ENCODE measurements around the gene ADTRP. TPM values are rescaled to one million over a fixed set of nuclear protein-coding genes. Genes with fewer than 3 reads are reported as not detected.

Gene ADTRP
- total and polyA plus RNA-seq, 2 of the 13 experiments (the other 11 are each of a cell fraction or from before 2014, with no cell fraction given): not detected

- TF ChIP-seq, protein P1, sequence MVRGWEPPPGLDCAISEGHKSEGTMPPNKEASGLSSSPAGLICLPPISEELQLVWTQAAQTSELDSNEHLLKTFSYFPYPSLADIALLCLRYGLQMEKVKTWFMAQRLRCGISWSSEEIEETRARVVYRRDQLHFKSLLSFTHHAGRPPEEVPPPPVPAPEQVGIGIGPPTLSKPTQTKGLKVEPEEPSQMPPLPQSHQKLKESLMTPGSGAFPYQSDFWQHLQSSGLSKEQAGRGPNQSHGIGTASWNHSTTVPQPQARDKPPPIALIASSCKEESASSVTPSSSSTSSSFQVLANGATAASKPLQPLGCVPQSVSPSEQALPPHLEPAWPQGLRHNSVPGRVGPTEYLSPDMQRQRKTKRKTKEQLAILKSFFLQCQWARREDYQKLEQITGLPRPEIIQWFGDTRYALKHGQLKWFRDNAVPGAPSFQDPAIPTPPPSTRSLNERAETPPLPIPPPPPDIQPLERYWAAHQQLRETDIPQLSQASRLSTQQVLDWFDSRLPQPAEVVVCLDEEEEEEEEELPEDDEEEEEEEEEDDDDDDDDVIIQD (CRISPR knock-in tag; IDR thresholded peaks at IDR 0.05; ENCODE audit: low read depth): no peak
- TF ChIP-seq ZSCAN31 (CRISPR knock-in tag; IDR thresholded peaks at IDR 0.05; ENCODE audit: low read depth) (no peak), ZBTB3 (CRISPR knock-in tag; IDR thresholded peaks at IDR 0.05; ENCODE audit: borderline replicate concordance, low read depth) (no peak)
Measured at GRCh38 chr6:11669696-11670095, 108.9 kb downstream of the ADTRP start (continued).

GRCh38 chr6:11668455-11668854 is 110.1 kb downstream of the ADTRP start:
- intact Hi-C loops (cut with micrococcal nuclease; ENCODE audit: unreplicated experiment): no loop called here
- ChIA-PET POLR2A (no interaction called here), CTCF (ENCODE audit: low intra/inter-chr PET ratio, low total read pairs) (no interaction called here)
- ATAC-seq (no peak), DNase-seq (ENCODE audit: low spot score) (no peak), FAIRE-seq (no peak)
- H4K20me1 ChIP-seq (ENCODE audit: insufficient read depth, low read length): no peaks in the 10 kb centered on the region
- in situ Hi-C loops (cut with HindIII; ENCODE audit: extremely low pct_ligation_motif_present, low pct_unique_long_range_greater_than_20kb): loop anchor here (25.0 kb wide), 1 partner anchor 944 kb away; no protein-coding TSS in a partner anchor
- no peak overlapping the region for H3K4me3 ChIP-seq (replicated peaks in 1 of 3; ENCODE audit: insufficient read depth in 1 of 3, low read depth in 2 of 3, low read length in 3 of 3)
- 0 out of 2 replicates have a peak, but pooled peaks cover 4% of the 10 kb centered on the region for H3K9me3 ChIP-seq (ENCODE audit: low read length)
- no peaks in the 10 kb centered on the region for H3K27me3 ChIP-seq (ENCODE audit: control insufficient read depth in 1 of 2, insufficient read depth in 2 of 2, low read length in 2 of 2)
- H3K4me1 ChIP-seq (ENCODE audit: insufficient read depth, low read length): 0 out of 2 replicates have a peak, but pooled peaks cover 7% of the 10 kb centered on the region
- H3K4me2 ChIP-seq (ENCODE audit: low read depth, low read length): no peak overlapping the region
- TF ChIP-seq IRF2 (CRISPR knock-in tag; IDR thresholded peaks at IDR 0.05) (no peak), SIX4 (CRISPR knock-in tag; IDR thresholded peaks at IDR 0.05) (no peak), SPEN (CRISPR knock-in tag; IDR thresholded peaks at IDR 0.05; ENCODE audit: low read depth) (no peak), LCORL (IDR thresholded peaks at IDR 0.05) (no peak), LCORL (CRISPR knock-in tag; IDR thresholded peaks at IDR 0.05) (no peak), KDM1A (CRISPR knock-in tag; IDR thresholded peaks at IDR 0.05) (no peak), HDAC1 (CRISPR knock-in tag; IDR thresholded peaks at IDR 0.05) (no peak), U2AF2 (IDR thresholded peaks at IDR 0.05; ENCODE audit: low read depth, low read length) (no peak), ZNF616 (CRISPR knock-in tag; IDR thresholded peaks at IDR 0.05; ENCODE audit: low read depth) (no peak), MZF1 (CRISPR knock-in tag; IDR thresholded peaks at IDR 0.05; ENCODE audit: borderline replicate concordance) (no peak), ZNF12 (CRISPR knock-in tag; IDR thresholded peaks at IDR 0.05) (no peak), ZKSCAN1 (IDR thresholded peaks at IDR 0.05; ENCODE audit: low read length) (no peak), ZNF660 (CRISPR knock-in tag; IDR thresholded peaks at IDR 0.05; ENCODE audit: borderline replicate concordance, low read depth) (no peak), THAP11 (CRISPR knock-in tag; IDR thresholded peaks at IDR 0.05) (no peak), SALL2 (CRISPR knock-in tag; IDR thresholded peaks at IDR 0.05) (no peak), MBD4 (IDR thresholded peaks at IDR 0.05; ENCODE audit: borderline replicate concordance, low read length) (no peak)
- TF ChIP-seq, protein P2, sequence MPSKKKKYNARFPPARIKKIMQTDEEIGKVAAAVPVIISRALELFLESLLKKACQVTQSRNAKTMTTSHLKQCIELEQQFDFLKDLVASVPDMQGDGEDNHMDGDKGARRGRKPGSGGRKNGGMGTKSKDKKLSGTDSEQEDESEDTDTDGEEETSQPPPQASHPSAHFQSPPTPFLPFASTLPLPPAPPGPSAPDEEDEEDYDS (CRISPR knock-in tag; IDR thresholded peaks at IDR 0.05): no peak
- TF ChIP-seq, protein P3, sequence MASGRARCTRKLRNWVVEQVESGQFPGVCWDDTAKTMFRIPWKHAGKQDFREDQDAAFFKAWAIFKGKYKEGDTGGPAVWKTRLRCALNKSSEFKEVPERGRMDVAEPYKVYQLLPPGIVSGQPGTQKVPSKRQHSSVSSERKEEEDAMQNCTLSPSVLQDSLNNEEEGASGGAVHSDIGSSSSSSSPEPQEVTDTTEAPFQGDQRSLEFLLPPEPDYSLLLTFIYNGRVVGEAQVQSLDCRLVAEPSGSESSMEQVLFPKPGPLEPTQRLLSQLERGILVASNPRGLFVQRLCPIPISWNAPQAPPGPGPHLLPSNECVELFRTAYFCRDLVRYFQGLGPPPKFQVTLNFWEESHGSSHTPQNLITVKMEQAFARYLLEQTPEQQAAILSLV (CRISPR knock-in tag; IDR thresholded peaks at IDR 0.05; ENCODE audit: borderline replicate concordance): no peak
- TF ChIP-seq, protein P4, sequence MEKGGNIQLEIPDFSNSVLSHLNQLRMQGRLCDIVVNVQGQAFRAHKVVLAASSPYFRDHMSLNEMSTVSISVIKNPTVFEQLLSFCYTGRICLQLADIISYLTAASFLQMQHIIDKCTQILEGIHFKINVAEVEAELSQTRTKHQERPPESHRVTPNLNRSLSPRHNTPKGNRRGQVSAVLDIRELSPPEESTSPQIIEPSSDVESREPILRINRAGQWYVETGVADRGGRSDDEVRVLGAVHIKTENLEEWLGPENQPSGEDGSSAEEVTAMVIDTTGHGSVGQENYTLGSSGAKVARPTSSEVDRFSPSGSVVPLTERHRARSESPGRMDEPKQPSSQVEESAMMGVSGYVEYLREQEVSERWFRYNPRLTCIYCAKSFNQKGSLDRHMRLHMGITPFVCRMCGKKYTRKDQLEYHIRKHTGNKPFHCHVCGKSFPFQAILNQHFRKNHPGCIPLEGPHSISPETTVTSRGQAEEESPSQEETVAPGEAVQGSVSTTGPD (CRISPR knock-in tag; IDR thresholded peaks at IDR 0.05): no peak
- H2AFZ ChIP-seq (ENCODE audit: low read length): no peak overlapping the region
- H3K27ac ChIP-seq (ENCODE audit: extremely low read length, insufficient read depth, low read length): no peak overlapping the region
- no peaks in the 10 kb centered on the region for H3K79me2 ChIP-seq (ENCODE audit: insufficient read depth, low read length)
- BruUV-seq (replicated peaks): no TSS peak
- no peak overlapping the region for H3K9ac ChIP-seq (ENCODE audit: insufficient read depth, low read depth, low read length)
- WGBS (ENCODE audit: low lambda C conversion rate): 16% methylated on average over 4 of the region's 4 CpGs
- no peaks in the 10 kb centered on the region for H3K36me3 ChIP-seq (replicated peaks in 1 of 2; ENCODE audit: control insufficient read depth in 1 of 2, insufficient read depth in 2 of 2, low read length in 2 of 2)

Measured in HepG2 (cell line).